Spinal cord (tissue), 10 donors: ENCODE data around the gene SSBP2. TPM values are rescaled to one million over a fixed set of nuclear protein-coding genes. Genes with fewer than 3 reads are reported as not detected.

Experiments
- DNase-seq, 6 donors: peaks; one replicate each; pipeline versions ENCODE4 v3.0.0 to v3.0.0-alpha.2; 2013 to 2015; ENCODE audit warnings: low spot score in 6 of 6, low read depth in 4 of 6
- H3K27ac ChIP-seq: one replicate; pipeline ENCODE4 v1.5.1; 2013; ENCODE audit warnings: low read depth, low read length, control low read depth
- H3K27me3 ChIP-seq: one replicate; pipeline ENCODE4 v1.6.1; 2013; ENCODE audit warnings: low read length; ENCODE audit not compliant: control insufficient read depth, insufficient read depth
- H3K36me3 ChIP-seq: one replicate; pipeline ENCODE4 v1.6.1; 2013; ENCODE audit warnings: low read length; ENCODE audit not compliant: control insufficient read depth, insufficient read depth
- H3K4me1 ChIP-seq: one replicate; pipeline ENCODE4 v1.6.1; 2013; ENCODE audit warnings: low read length; ENCODE audit not compliant: control insufficient read depth, insufficient read depth
- H3K4me3 ChIP-seq: one replicate; pipeline ENCODE4 v1.5.1; 2013; ENCODE audit warnings: low read depth, low read length, control low read depth
- H3K9me3 ChIP-seq: one replicate; pipeline ENCODE4 v1.6.1; 2013; ENCODE audit warnings: low read length; ENCODE audit not compliant: control insufficient read depth, insufficient read depth
- WGBS: methylation state at CpG from one replicate; pipeline ENCODE4 v1.1.5; 2013; ENCODE audit warnings: missing lambda C conversion rate; ENCODE audit not compliant: insufficient coverage; 5-methylcytosine and 5-hydroxymethylcytosine counted together
- polyA plus RNA-seq, 2 donors: library from polyadenylated mRNA; unstranded; fragments of 120-200 nt; gene quantifications; one replicate each; pipeline ENCODE4 v1.2.1, GENCODE V29; 2013; ENCODE audit not compliant: insufficient read length in 2 of 2
- total RNA-seq, 2 donors: library from RNA; depleted of rRNA in 1 of 2; stranded (reverse); fragments of 120-200 nt in 1 of 2; fragments of >200 nt in 1 of 2; gene quantifications; one replicate each; pipeline versions ENCODE4 v1.2.3 to v1.2.4, GENCODE V29; 2013 to 2014
- donor health status: healthy.

Gene SSBP2
- total and polyA plus RNA-seq, 4 donors, result 77.7 to 92.0 (median 88.4) TPM

GRCh38 chr5:81426359-81427030 lies 324.4 kb downstream of the SSBP2 start:
- Histone ChIP-seq H3K27me3 (no peaks in the 10 kb centered on the region), H3K9me3 (no peaks in the 10 kb centered on the region), H3K27ac (peak overlapping the region; percentile 53), H3K36me3 (no peaks in the 10 kb centered on the region), H3K4me1 (no peaks in the 10 kb centered on the region), H3K4me3 (no peak overlapping the region)
- WGBS, result 50% methylated on average over 1 of the region's 3 CpGs
- peak in 1 of 6 donors; percentile 27 for DNase-seq

GRCh38 chr5:81425569-81425968 lies 325.3 kb downstream of the SSBP2 start:
- H3K9me3 ChIP-seq, result no peaks in the 10 kb centered on the region
- no CpG with 5 or more reads among the region's 2 CpGs for WGBS
- peak; percentile 36 to 85 (median 51) for DNase-seq
- H3K36me3 ChIP-seq, result no peaks in the 10 kb centered on the region
- H3K4me3 ChIP-seq, result no peak overlapping the region
- H3K27ac ChIP-seq, result peak overlapping the region; percentile 49
- H3K27me3 ChIP-seq, result no peaks in the 10 kb centered on the region
- no peaks in the 10 kb centered on the region for H3K4me1 ChIP-seq

GRCh38 chr5:81424728-81425127 lies 326.2 kb downstream of the SSBP2 start:
- Histone ChIP-seq H3K9me3 (no peaks in the 10 kb centered on the region), H3K27ac (no peak overlapping the region), H3K4me1 (no peaks in the 10 kb centered on the region), H3K36me3 (no peaks in the 10 kb centered on the region), H3K27me3 (no peaks in the 10 kb centered on the region), H3K4me3 (no peak overlapping the region)
- WGBS, result no CpG with 5 or more reads among the region's 1 CpG
- DNase-seq, result peak in 1 of 6 donors; percentile 13

GRCh38 chr5:81422671-81423070 lies 328.2 kb downstream of the SSBP2 start:
- no CpG with 5 or more reads among the region's 2 CpGs for WGBS
- no peak for DNase-seq
- H3K9me3 ChIP-seq, result no peaks in the 10 kb centered on the region

GRCh38 chr5:81420039-81420667 lies 330.7 kb downstream of the SSBP2 start:
- H3K4me3 ChIP-seq, result no peak overlapping the region
- WGBS, result 0% methylated on average over 1 of the region's 6 CpGs
- no peak overlapping the region for H3K27ac ChIP-seq
- peak in 2 of 6 donors; percentile 45 to 75 for DNase-seq
- H3K9me3 ChIP-seq, result no peaks in the 10 kb centered on the region
- no peaks in the 10 kb centered on the region for H3K27me3 ChIP-seq
- H3K4me1 ChIP-seq, result no peaks in the 10 kb centered on the region
- H3K36me3 ChIP-seq, result no peaks in the 10 kb centered on the region

More at GRCh38 chr5:81422671-81423070, 328.2 kb downstream of the SSBP2 start:
- no peaks in the 10 kb centered on the region for H3K36me3 ChIP-seq
- H3K4me1 ChIP-seq, result no peaks in the 10 kb centered on the region
- no peak overlapping the region for H3K4me3 ChIP-seq
- no peaks in the 10 kb centered on the region for H3K27me3 ChIP-seq
- no peak overlapping the region for H3K27ac ChIP-seq

DNA sequence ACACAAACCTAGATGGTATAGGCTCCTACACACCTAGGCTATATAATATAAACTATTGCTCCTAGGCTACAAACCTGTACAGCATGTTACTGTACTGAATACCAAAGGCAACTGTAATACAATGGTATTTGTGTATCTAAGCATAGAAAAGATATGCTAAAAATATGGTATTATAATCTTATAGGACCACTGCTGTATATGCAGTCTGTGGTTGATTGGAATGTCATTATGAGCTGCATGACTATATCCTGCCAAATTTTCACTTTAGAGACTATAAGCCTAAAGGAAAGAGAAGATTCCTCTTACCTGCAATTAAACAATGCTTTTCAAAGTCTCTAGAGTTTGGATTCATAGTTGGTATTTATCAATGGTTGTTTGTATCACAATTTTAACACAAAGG lies 332.3 kb downstream of the SSBP2 start:
- Histone ChIP-seq H3K4me1 (no peaks in the 10 kb centered on the region), H3K27ac (no peak overlapping the region), H3K36me3 (no peaks in the 10 kb centered on the region), H3K4me3 (no peak overlapping the region), H3K27me3 (no peaks in the 10 kb centered on the region), H3K9me3 (no peaks in the 10 kb centered on the region)
- no peak for DNase-seq

DNA sequence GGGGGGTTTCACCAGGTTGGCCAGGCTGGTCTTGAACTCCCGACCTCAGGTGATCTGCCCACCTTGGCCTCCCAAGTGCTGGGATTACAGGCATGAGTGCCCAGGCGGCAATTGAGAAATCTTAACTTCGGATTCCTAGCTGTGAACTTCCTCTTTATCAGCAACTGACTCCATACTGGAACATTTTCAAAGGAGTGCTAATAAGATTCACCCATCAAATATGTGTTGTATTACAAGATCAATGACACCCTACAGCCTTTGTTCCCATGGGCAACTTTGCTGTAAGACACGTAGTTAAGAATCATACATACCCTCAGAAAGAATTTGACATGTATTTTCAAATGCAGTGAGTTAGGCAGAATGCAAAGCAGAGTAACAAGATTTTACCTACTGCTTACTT lies 333.8 kb downstream of the SSBP2 start:
- Histone ChIP-seq H3K4me1 (no peaks in the 10 kb centered on the region), H3K36me3 (no peaks in the 10 kb centered on the region), H3K27ac (no peak overlapping the region), H3K9me3 (no peaks in the 10 kb centered on the region), H3K4me3 (no peak overlapping the region), H3K27me3 (no peaks in the 10 kb centered on the region)
- WGBS, result 83% methylated on average over 1 of the region's 4 CpGs
- DNase-seq, result no peak

DNA sequence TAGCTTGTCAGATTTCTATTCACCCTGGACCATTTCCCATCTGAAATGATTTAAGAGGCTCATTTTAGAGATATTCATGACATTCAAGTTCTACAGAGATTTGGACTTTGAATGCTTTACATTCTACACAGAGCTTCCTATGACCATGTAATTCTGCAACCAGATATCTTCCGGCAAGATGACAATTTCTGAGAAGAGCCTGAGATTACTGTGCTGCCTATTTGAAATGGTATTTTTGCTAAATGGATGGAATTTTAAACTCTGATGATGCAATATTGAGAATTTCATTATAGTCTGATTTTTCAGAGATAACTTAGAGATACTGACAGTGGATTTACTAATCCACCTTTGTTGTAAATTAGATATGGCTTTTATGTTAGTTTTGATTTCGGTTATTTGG lies 341.0 kb downstream of the SSBP2 start:
- Histone ChIP-seq H3K4me3 (no peak overlapping the region), H3K9me3 (no peaks in the 10 kb centered on the region), H3K27me3 (no peaks in the 10 kb centered on the region), H3K36me3 (no peaks in the 10 kb centered on the region), H3K27ac (no peak overlapping the region), H3K4me1 (no peaks in the 10 kb centered on the region)
- WGBS, result no CpG with 5 or more reads among the region's 2 CpGs
- DNase-seq, result no peak

DNA sequence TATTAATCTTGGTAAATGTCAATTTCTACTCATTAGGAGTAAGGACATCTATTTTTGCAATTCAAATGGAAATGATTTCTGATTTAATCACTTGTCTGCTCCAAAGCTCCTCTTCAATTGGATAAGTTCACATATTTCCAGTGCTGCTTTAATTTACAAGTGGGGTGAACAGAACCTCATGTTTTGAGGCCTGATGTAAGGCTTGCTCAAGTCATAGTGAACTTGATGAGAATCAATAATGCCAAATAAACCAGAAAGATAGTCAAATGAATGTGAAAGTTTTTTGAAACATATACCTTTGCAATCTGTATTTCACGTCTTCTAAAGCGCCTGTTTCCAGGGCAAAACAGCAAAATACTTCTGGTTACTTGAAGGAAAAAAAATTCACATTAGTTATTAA lies 341.5 kb downstream of the SSBP2 start:
- WGBS, result no CpG with 5 or more reads among the region's 2 CpGs
- H3K4me1 ChIP-seq, result no peaks in the 10 kb centered on the region

DNA sequence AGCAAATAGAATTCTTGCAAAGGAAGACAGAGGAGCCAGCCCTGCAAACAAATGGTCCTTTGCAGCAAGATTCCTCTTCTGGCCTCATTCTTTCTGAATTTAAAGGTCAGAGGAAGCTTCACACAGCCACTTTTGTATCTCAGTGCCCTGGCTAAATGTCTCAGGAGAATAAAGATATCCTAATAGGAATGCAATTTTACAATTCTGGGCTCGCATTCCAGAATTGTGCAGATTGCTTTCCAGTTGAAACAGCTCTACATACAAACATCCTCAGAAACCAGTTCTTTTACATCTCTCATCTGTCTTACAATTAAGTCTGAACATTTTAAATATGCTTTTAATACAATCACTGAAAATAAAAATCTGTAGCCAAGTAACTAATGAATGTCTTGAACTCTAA lies 342.4 kb downstream of the SSBP2 start:
- Histone ChIP-seq H3K27me3 (no peaks in the 10 kb centered on the region), H3K27ac (no peak overlapping the region), H3K4me3 (no peak overlapping the region), H3K4me1 (no peaks in the 10 kb centered on the region), H3K9me3 (no peaks in the 10 kb centered on the region), H3K36me3 (no peaks in the 10 kb centered on the region)
- no CpG with 5 or more reads among the region's 1 CpG for WGBS
- DNase-seq, result no peak

More for the DNA sequence above, 341.5 kb downstream of the SSBP2 start:
- H3K4me3 ChIP-seq, result no peak overlapping the region
- H3K27me3 ChIP-seq, result no peaks in the 10 kb centered on the region
- DNase-seq, result no peak
- no peaks in the 10 kb centered on the region for H3K9me3 ChIP-seq
- no peak overlapping the region for H3K27ac ChIP-seq
- H3K36me3 ChIP-seq, result no peaks in the 10 kb centered on the region
